Kidney glomerular epithelial cell (primary cell): ENCODE data around the gene MAP3K20.
A peak's percentile ranks its signal among the peaks of the same experiment; 100 is the strongest.
"Not testable (repeated sequence)": the region's sequence is repeated elsewhere in the genome, so short reads cannot be mapped to it uniquely, and the experiment has no call there.

Source experiments
- DNase-seq: peaks from one replicate; lab custom pipeline; 2025; lab: John Stamatoyannopoulos, UW

The MAP3K20 gene

GRCh38 chr2:173075781-173076580 lies at the start of gene MAP3K20:
Gene MAP3K20 (plus strand): TSS chr2:173075846. CDS start chr2:173091032, 15,186 bp downstream.
- DNase-seq: peak; percentile 70

GRCh38 chr2:173026479-173026878 lies 49.2 kb upstream of the MAP3K20 start:
- no peak for DNase-seq

- DNase-seq: peak; percentile 84
Observed at GRCh38 chr2:173027181-173028128, 48.2 kb upstream of the MAP3K20 start.

- DNase-seq: no peak
Observed at GRCh38 chr2:173028141-173028540, 47.5 kb upstream of the MAP3K20 start.

GRCh38 chr2:173028671-173029070 lies 47.0 kb upstream of the MAP3K20 start:
- no peak for DNase-seq

- DNase-seq: no peak
Observed at GRCh38 chr2:173030561-173031490, 44.8 kb upstream of the MAP3K20 start.

GRCh38 chr2:173032032-173032431 lies 43.6 kb upstream of the MAP3K20 start:
- DNase-seq: no peak

- no peak for DNase-seq
Observed at GRCh38 chr2:173033084-173033483, 42.6 kb upstream of the MAP3K20 start.

GRCh38 chr2:173034143-173034542 lies 41.5 kb upstream of the MAP3K20 start:
- DNase-seq: no peak

- DNase-seq: no peak
Observed at GRCh38 chr2:173037245-173038120, 38.2 kb upstream of the MAP3K20 start.

- not testable (repeated sequence) for DNase-seq
Observed at GRCh38 chr2:173038257-173038656, 37.4 kb upstream of the MAP3K20 start.

GRCh38 chr2:173040729-173041128 lies 34.9 kb upstream of the MAP3K20 start:
- no peak for DNase-seq

- DNase-seq: no peak
Observed at GRCh38 chr2:173043476-173043875, 32.2 kb upstream of the MAP3K20 start.

GRCh38 chr2:173043897-173044519 lies 31.6 kb upstream of the MAP3K20 start:
- no peak for DNase-seq

- DNase-seq: no peak
Observed at GRCh38 chr2:173044686-173045085, 31.0 kb upstream of the MAP3K20 start.

- no peak for DNase-seq
Observed at GRCh38 chr2:173045181-173045580, 30.5 kb upstream of the MAP3K20 start.

- DNase-seq: no peak
Observed at GRCh38 chr2:173048522-173048896, 27.1 kb upstream of the MAP3K20 start.

GRCh38 chr2:173048897-173049661 lies 26.6 kb upstream of the MAP3K20 start:
- peak; percentile 98 for DNase-seq

- no peak for DNase-seq
Observed at GRCh38 chr2:173049831-173050230, 25.8 kb upstream of the MAP3K20 start.

- no peak for DNase-seq
Observed at GRCh38 chr2:173050684-173051083, 25.0 kb upstream of the MAP3K20 start.
